ENCODE measurements around the gene TLR8. TPM values are rescaled to one million over a fixed set of nuclear protein-coding genes. Genes with fewer than 3 reads are reported as not detected.
"Not testable (repeated sequence)": the region's sequence is repeated elsewhere in the genome, so short reads cannot be mapped to it uniquely, and the experiment has no call there.

Gene TLR8
- total and polyA plus RNA-seq, 2 experiments from 2014 or later: not detected

DNA sequence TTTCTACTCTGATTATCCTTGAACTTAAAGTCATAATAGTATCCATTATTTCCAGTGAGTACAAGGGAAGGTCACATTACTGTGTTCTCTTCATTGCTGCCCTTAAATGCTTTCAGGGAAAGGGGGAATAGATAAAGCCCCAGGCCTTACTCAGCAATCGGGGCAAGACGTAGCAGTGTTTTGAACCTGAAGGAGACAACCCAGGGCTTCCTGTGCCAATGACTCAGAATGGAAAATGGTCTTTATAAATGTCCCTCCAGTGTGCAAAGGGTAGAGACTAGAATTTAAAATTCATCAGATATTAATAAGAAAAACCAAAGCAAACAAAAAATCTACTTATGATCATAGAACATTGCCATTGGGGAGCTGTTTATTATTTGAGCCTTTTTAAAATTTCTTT is 23.7 kb downstream of the TLR8 start:
- no peaks in the 10 kb centered on the region for H3K4me1 ChIP-seq (ENCODE audit: low read depth)
- TF ChIP-seq, protein P1, sequence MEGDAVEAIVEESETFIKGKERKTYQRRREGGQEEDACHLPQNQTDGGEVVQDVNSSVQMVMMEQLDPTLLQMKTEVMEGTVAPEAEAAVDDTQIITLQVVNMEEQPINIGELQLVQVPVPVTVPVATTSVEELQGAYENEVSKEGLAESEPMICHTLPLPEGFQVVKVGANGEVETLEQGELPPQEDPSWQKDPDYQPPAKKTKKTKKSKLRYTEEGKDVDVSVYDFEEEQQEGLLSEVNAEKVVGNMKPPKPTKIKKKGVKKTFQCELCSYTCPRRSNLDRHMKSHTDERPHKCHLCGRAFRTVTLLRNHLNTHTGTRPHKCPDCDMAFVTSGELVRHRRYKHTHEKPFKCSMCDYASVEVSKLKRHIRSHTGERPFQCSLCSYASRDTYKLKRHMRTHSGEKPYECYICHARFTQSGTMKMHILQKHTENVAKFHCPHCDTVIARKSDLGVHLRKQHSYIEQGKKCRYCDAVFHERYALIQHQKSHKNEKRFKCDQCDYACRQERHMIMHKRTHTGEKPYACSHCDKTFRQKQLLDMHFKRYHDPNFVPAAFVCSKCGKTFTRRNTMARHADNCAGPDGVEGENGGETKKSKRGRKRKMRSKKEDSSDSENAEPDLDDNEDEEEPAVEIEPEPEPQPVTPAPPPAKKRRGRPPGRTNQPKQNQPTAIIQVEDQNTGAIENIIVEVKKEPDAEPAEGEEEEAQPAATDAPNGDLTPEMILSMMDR (IDR thresholded peaks at IDR 0.05; ENCODE audit: low read depth, low read length): no peak
- no peak for DNase-seq (ENCODE audit: low read depth in 1 of 2, low spot score in 1 of 2)
- H3K27ac ChIP-seq: no peak overlapping the region
- H3K27me3 ChIP-seq: no peaks in the 10 kb centered on the region
- no peaks in the 10 kb centered on the region for H3K36me3 ChIP-seq
- H3K9me3 ChIP-seq (ENCODE audit: low read depth): no peaks in the 10 kb centered on the region
- no peak overlapping the region for H3K4me3 ChIP-seq

DNA sequence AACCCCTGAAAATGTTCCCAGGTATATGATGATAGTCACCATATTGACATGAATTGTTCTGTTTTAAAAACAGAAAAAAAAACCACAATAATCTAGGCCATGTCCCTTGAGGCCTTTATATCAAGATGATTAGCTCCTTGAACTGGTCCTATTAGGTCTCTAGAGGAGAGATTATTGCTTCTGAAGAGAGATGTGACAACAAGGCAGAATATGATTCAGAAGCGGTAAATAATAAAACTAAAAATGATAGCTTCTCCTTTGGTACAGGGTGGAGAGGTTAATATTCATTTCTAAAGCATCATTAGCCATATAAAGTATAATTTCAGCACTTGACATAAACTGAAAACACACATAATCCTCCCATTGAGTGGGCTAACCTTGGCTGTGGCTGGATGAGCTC is 25.8 kb downstream of the TLR8 start:
- Histone ChIP-seq H3K27ac (no peak overlapping the region), H3K36me3 (no peaks in the 10 kb centered on the region), H3K4me1 (ENCODE audit: low read depth) (no peaks in the 10 kb centered on the region), H3K9me3 (ENCODE audit: low read depth) (no peaks in the 10 kb centered on the region), H3K27me3 (no peaks in the 10 kb centered on the region), H3K4me3 (no peak overlapping the region)
- no peak for DNase-seq (ENCODE audit: low read depth in 1 of 2, low spot score in 1 of 2)
- TF ChIP-seq, protein P1 (IDR thresholded peaks at IDR 0.05; ENCODE audit: low read depth, low read length): no peak

DNA sequence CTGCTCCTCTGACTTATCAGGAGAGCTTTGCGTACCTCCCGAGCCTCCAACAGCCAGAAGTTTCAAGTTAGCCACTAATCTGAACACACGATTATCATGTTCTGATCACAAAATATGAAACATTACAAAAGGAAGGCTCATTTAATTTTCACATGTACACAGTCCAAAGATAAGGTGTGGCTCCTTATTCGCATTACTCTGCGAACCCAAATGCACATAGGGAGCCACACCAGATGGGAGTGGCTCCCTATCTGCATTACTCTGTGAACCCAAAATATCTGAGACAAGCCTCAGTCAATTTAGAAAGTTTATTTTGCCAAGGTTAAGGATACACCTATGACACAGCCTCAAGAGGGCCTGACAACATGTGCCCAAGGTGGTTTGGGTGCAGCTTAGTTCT is 28.4 kb downstream of the TLR8 start:
- H3K36me3 ChIP-seq: no peaks in the 10 kb centered on the region
- H3K27me3 ChIP-seq: no peaks in the 10 kb centered on the region
- H3K9me3 ChIP-seq (ENCODE audit: low read depth): peaks cover 4% of the 10 kb centered on the region
- H3K4me3 ChIP-seq: no peak overlapping the region
- H3K27ac ChIP-seq: no peak overlapping the region
- H3K4me1 ChIP-seq (ENCODE audit: low read depth): no peaks in the 10 kb centered on the region
- no peak for DNase-seq (ENCODE audit: low read depth in 1 of 2, low spot score in 1 of 2)
- TF ChIP-seq, protein P1 (IDR thresholded peaks at IDR 0.05; ENCODE audit: low read depth, low read length): no peak

DNA sequence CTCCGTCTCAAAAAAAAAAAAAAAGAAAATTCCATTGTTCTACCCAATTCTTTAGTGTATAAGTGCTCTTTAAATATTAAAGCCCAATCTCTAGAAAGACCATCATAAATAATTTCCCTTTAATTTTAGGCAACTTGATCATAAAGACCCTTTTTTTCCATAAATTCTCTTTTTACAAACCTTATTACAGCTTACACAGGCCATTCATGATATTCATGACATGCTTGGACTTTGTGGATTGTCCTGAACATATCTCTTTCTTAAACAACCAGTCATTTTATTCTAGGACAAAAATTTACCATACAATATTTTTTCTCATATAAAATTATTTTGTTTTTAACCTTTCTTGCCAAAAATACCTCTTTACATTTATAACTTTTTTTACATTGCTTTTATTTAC is 30.5 kb downstream of the TLR8 start:
- peaks cover 4% of the 10 kb centered on the region for H3K9me3 ChIP-seq (ENCODE audit: low read depth)
- H3K27me3 ChIP-seq: no peaks in the 10 kb centered on the region
- no peak for DNase-seq (ENCODE audit: low read depth in 1 of 2, low spot score in 1 of 2)
- H3K27ac ChIP-seq: no peak overlapping the region
- TF ChIP-seq, protein P1 (IDR thresholded peaks at IDR 0.05; ENCODE audit: low read depth, low read length): no peak
- no peaks in the 10 kb centered on the region for H3K4me1 ChIP-seq (ENCODE audit: low read depth)
- H3K4me3 ChIP-seq: no peak overlapping the region
- H3K36me3 ChIP-seq: no peaks in the 10 kb centered on the region

DNA sequence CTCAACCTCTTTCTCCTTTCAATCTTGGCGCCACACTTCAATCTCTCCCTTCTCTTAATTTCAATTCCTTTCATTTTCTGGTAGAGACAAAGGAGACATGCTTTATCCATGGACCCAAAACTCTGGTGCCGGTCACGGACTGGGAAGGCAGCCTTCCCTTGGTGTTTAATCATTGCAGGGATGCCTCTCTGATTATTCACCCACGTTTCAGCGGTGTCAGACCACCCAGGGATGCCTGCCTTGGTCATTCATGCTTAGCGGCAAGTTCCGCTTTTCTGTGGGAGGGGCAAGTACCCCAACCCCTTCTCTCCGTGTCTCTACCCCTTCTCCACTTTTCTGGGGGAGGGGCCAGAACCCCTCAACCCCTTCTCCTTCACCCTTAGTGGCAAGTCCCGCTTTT is 34.1 kb downstream of the TLR8 start:
- DNase-seq (ENCODE audit: low read depth in 1 of 2, low spot score in 1 of 2); H3K27me3 ChIP-seq; H3K36me3 ChIP-seq; H3K27ac ChIP-seq; H3K9me3 ChIP-seq (ENCODE audit: low read depth); H3K4me1 ChIP-seq (ENCODE audit: low read depth); H3K4me3 ChIP-seq: not testable (repeated sequence)

DNA sequence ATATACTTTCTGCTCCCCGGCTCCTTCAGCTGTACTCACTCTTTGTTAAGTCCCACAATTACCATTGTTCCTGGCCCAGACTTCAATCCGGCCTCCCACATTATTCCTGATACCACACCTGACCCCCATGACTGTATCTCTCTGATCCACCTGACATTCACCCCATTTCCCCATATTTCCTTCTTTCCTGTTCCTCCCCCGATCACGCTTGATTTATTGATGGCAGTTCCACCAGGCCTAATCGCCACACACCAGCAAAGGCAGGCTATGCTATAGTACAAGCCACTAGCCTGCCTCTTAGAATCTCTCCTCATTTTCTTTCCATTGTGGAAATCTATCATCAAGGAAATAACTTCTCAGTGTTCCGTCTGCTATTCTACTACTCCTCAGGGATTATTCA is 37.2 kb downstream of the TLR8 start:
- H3K36me3 ChIP-seq; H3K9me3 ChIP-seq (ENCODE audit: low read depth); DNase-seq (ENCODE audit: low read depth in 1 of 2, low spot score in 1 of 2); H3K27me3 ChIP-seq; H3K27ac ChIP-seq; H3K4me3 ChIP-seq; H3K4me1 ChIP-seq (ENCODE audit: low read depth): not testable (repeated sequence)

DNA sequence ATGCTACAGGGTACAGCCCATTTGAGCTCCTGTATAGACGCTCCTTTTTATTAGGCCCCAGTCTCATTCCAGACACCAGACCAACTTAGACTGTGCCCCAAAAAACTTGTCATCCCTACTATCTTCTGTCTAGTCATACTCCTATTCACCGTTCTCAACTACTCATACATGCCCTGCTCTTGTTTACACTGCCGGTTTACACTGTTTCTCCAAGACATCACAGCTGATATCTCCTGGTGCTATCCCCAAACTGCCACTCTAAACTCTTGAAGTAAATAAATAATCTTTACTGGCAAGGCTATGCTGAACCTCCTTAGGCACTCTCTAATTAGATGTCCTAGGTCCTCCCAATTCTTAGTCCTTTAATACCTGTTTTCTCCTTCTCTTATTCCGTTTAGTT is 38.0 kb downstream of the TLR8 start:
- not testable (repeated sequence) for H3K9me3 ChIP-seq (ENCODE audit: low read depth); DNase-seq (ENCODE audit: low read depth in 1 of 2, low spot score in 1 of 2)

More for the DNA sequence above, 38.0 kb downstream of the TLR8 start:
- H3K27ac ChIP-seq; H3K27me3 ChIP-seq; H3K4me1 ChIP-seq (ENCODE audit: low read depth); H3K4me3 ChIP-seq; H3K36me3 ChIP-seq: not testable (repeated sequence)

Data from cardiac muscle cell (in vitro differentiated cells and primary cell).